ENCODE measurements around the gene RAB6D.
"Not testable (repeated sequence)": the region's sequence is repeated elsewhere in the genome, so short reads cannot be mapped to it uniquely, and the experiment has no call there.

DNA sequence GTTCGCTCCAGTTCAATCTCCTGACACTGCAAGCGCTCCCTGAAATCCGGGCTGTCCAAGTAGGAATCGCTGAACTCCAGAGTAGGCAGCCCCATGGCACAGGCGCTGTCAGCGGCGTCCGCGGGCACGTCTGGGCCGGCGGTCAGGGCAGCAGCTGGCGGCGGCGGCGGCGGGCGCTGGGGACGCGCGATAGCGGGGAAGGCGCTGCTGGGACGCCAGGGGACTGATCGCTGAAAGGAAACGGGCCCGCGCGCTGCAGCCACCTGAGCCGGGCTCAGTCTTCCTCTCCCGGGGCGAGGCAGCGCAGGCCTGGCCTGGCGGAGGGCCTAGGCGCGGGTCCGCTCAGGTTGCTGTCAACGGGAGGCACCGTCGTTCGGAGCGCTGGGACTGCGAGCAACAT, 33.0 kb downstream of the RAB6D start:
- not testable (repeated sequence) for TF ChIP-seq EZH2 (IDR thresholded peaks at IDR 0.05; ENCODE audit: low read depth)
- TF ChIP-seq, protein P1, sequence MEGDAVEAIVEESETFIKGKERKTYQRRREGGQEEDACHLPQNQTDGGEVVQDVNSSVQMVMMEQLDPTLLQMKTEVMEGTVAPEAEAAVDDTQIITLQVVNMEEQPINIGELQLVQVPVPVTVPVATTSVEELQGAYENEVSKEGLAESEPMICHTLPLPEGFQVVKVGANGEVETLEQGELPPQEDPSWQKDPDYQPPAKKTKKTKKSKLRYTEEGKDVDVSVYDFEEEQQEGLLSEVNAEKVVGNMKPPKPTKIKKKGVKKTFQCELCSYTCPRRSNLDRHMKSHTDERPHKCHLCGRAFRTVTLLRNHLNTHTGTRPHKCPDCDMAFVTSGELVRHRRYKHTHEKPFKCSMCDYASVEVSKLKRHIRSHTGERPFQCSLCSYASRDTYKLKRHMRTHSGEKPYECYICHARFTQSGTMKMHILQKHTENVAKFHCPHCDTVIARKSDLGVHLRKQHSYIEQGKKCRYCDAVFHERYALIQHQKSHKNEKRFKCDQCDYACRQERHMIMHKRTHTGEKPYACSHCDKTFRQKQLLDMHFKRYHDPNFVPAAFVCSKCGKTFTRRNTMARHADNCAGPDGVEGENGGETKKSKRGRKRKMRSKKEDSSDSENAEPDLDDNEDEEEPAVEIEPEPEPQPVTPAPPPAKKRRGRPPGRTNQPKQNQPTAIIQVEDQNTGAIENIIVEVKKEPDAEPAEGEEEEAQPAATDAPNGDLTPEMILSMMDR (conservative IDR thresholded peaks at IDR 0.05): not testable (repeated sequence)

Measured in PC-9 (cell line).